Thyroid gland (tissue), 4 donors: ENCODE data around the gene STYXL1. TPM values are rescaled to one million over a fixed set of nuclear protein-coding genes. Genes with fewer than 3 reads are reported as not detected.

Source experiments
- DNase-seq, 2 donors: peaks; one replicate each; pipeline ENCODE4 v3.0.0-alpha.2; 2019
- H3K27ac ChIP-seq, 3 donors: fragments of 200-600 bp; sonication (generic); 1 replicate in 2 of 3; 2 replicates in 1 of 3; pipeline ENCODE4 v1.5.1; 2016 to 2019; ENCODE audit warnings: mild to moderate bottlenecking in 1 of 3, moderate library complexity in 1 of 3
- H3K27me3 ChIP-seq: fragments of 200-600 bp; sonication (generic); one replicate; pipeline ENCODE4 v1.5.1; 2019
- H3K36me3 ChIP-seq, 2 donors: fragments of 200-600 bp; sonication (generic); one replicate each; pipeline ENCODE4 v1.5.1; 2016 to 2019
- H3K4me1 ChIP-seq, 2 donors: fragments of 200-600 bp; sonication (generic); one replicate each; pipeline ENCODE4 v1.5.1; 2017 to 2019
- H3K4me3 ChIP-seq, 3 donors: fragments of 200-600 bp; sonication (generic); replicated peaks in 1 of 3; 1 replicate in 2 of 3; 2 replicates in 1 of 3; pipeline ENCODE4 v1.5.1; 2016; ENCODE audit warnings: mild to moderate bottlenecking in 1 of 3
- H3K9me3 ChIP-seq: fragments of 200-600 bp; sonication (generic); one replicate; pipeline ENCODE4 v1.5.1; 2017
- POLR2A ChIP-seq, 2 donors: fragments of 450-650 bp; IDR thresholded peaks; one replicate each; pipeline ENCODE4 v1.6.1; 2017; ENCODE audit warnings: antibody characterized with exemption in 2 of 2, mild to moderate bottlenecking in 2 of 2, moderate library complexity in 1 of 2
- WGBS, 2 donors: methylation state at CpG; one replicate each; pipeline ENCODE4 v1.1.5; 2017; 5-methylcytosine and 5-hydroxymethylcytosine counted together
- intact Hi-C: fragments of 100-400 bp; cut with DNase I; formaldehyde crosslinking; loops from one replicate; pipeline ENCODE4 v1.15.1; 2023
- total RNA-seq, 4 donors: library from RNA; depleted of rRNA; stranded (reverse); fragments of >200 nt; gene quantifications; one replicate each; pipeline ENCODE4 v1.2.3, GENCODE V29; 2016
- TF ChIP-seq, protein P1 (sequence below), 6 experiments: fragments of 200-600 bp in 3 of 6; fragments of 450-650 bp in 3 of 6; sonication (generic) in 3 of 6; IDR thresholded peaks; one replicate each; pipeline ENCODE4 v1.5.1; 2016 to 2019; ENCODE audit warnings: antibody characterized with exemption in 6 of 6, mild to moderate bottlenecking in 2 of 6, inconsistent platforms in 1 of 6, moderate library complexity in 1 of 6

Gene STYXL1
- total RNA-seq, 4 donors from 2014 or later, result 14.5 to 53.7 (median 29.1) TPM

DNA sequence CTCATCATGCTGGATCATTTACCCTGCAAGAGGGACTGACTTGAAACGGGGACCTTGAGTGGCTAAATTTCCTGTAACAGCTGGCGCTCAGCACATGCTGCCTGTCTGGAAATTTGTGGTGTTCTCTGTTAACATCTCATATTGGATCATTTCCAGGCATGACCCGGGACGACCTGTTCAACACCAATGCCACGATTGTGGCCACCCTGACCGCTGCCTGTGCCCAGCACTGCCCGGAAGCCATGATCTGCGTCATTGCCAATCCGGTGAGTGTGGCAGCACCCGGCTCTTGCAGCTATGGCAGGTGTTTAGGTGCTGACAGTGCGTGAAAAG is 10.0 kb upstream of the STYXL1 start:
- Histone ChIP-seq H3K4me3 (no peak overlapping the region), H3K4me1 (peaks cover 4 to 9% of the 10 kb centered on the region in 2 donors), H3K27ac (no peak overlapping the region), H3K36me3 (peaks cover 47 to 56% of the 10 kb centered on the region in 2 donors), H3K9me3 (no peaks in the 10 kb centered on the region), H3K27me3 (no peaks in the 10 kb centered on the region)
- DNase-seq, result no peak
- intact Hi-C loops, result no loop called here
- TF ChIP-seq, protein P1, sequence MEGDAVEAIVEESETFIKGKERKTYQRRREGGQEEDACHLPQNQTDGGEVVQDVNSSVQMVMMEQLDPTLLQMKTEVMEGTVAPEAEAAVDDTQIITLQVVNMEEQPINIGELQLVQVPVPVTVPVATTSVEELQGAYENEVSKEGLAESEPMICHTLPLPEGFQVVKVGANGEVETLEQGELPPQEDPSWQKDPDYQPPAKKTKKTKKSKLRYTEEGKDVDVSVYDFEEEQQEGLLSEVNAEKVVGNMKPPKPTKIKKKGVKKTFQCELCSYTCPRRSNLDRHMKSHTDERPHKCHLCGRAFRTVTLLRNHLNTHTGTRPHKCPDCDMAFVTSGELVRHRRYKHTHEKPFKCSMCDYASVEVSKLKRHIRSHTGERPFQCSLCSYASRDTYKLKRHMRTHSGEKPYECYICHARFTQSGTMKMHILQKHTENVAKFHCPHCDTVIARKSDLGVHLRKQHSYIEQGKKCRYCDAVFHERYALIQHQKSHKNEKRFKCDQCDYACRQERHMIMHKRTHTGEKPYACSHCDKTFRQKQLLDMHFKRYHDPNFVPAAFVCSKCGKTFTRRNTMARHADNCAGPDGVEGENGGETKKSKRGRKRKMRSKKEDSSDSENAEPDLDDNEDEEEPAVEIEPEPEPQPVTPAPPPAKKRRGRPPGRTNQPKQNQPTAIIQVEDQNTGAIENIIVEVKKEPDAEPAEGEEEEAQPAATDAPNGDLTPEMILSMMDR (IDR thresholded peaks at IDR 0.05), result no peak
- no peak for TF ChIP-seq POLR2A (IDR thresholded peaks at IDR 0.05)
- 91 to 95% methylated on average over 9 to 11 of the region's 11 CpGs for WGBS, 2 donors

DNA sequence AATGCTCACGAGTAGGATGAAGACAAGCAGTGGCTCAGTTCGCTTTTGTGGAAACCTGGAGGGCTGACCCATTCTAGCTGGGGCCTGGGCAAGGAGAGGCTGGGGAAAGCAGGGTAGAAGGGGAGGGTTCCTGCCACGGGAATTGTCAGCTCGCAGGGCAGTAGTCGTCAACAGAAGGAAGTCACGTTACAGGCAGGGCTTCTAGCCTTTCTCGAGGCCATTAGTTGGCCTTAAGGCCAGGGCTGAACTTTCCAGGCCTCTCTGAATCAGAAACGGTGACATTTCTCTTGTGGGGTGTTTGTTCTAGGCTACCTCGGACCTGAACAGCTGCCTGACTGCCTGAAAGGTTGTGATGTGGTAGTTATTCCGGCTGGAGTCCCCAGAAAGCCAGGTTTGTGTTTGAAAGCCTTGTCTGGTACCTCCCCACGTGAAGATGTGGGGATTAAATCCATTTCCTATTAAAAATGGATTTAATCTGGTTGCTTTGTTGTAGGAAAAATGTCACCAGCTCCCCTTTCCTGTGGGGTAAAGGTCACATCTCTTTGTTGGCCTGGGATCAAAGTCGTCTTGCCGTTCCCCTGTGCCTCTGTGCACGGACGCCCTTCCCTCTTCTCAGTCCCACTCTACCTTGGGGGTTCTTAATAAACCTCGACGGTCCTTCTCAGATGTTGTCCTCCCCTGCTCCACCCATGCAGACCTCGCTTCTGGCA is 9.5 kb upstream of the STYXL1 start:
- no peaks in the 10 kb centered on the region for H3K9me3 ChIP-seq
- no peak overlapping the region for H3K27ac ChIP-seq
- peaks cover 45 to 53% of the 10 kb centered on the region in 2 donors for H3K36me3 ChIP-seq
- H3K4me1 ChIP-seq, result peaks cover 4 to 9% of the 10 kb centered on the region in 2 donors
- no peak for TF ChIP-seq POLR2A (IDR thresholded peaks at IDR 0.05)
- TF ChIP-seq, protein P1 (IDR thresholded peaks at IDR 0.05), result no peak
- 86 to 88% methylated on average over 18 of the region's 18 CpGs for WGBS, 2 donors
- H3K4me3 ChIP-seq, result no peak overlapping the region
- intact Hi-C loops, result no loop called here
- no peaks in the 10 kb centered on the region for H3K27me3 ChIP-seq
- no peak for DNase-seq

DNA sequence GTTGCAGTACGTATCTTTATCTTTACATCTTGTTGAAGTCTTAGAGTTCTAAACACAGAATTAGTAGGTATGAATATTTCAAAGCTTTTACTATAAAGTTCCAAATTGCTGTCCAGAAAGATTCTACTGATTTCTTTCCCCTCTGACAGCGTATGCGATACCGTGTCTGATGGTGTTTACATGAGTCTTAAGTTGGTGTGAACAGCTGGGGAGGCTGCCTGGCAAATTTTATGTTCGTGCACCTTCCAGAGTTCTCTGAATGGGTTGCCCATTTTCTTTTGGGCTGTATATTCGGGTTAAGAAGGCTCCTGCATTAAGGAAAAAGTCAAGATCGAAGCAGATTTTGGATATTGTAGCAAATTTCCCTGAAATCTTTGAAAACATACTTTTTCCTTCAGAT is 8.4 kb upstream of the STYXL1 start:
- Histone ChIP-seq H3K4me3 (no peak overlapping the region), H3K9me3 (no peaks in the 10 kb centered on the region), H3K27me3 (no peaks in the 10 kb centered on the region), H3K4me1 (peaks cover 4 to 8% of the 10 kb centered on the region in 2 donors), H3K36me3 (peaks cover 35 to 46% of the 10 kb centered on the region in 2 donors), H3K27ac (no peak overlapping the region)
- no peak for TF ChIP-seq POLR2A (IDR thresholded peaks at IDR 0.05)
- TF ChIP-seq, protein P1 (IDR thresholded peaks at IDR 0.05), result no peak
- no peak for DNase-seq
- WGBS, 2 donors, result 85 to 86% methylated on average over 7 of the region's 7 CpGs
- intact Hi-C loops, result no loop called here

DNA sequence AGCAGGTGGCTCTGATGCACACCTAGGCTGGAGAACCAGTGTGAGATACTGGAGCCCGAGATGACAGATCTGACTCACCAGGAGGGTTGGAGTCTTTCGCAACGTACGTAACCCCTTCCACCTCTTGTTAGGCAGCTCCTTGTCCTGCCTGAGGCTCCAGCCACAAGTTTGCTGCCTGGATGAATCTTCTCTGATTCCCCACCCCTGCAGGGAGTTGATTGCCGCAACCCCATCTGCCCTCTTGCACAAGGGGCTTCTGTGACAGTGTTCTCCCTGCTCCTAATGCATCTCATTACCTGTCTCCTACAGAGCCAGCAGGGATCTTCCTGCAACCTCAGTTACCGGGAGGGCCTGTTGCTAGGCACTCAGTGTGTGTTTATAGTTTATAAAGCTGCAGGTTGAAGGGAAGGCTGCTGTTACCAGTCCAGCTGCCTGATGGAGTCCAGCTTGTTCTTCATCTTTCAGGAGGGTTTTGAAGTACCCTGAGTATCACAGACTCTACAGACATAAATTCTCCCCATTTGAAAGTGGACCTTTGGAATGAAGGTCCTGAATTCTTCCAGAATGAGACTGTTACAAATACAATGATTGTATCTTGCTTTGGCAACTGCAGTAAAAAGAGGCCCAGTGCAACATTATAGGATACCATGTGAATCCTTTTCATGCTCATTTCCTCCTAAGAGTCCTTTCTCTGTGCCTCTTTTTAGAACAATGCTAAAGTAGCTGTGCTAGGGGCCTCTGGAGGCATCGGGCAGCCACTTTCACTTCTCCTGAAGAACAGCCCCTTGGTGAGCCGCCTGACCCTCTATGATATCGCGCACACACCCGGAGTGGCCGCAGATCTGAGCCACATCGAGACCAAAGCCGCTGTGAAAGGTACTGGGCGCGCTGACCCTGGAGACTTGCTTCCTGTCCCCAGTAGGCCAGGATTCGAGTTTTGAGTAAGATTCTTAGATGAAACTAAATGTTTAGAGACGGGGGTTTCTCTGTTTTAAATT is 6.6 kb upstream of the STYXL1 start:
- no peak for TF ChIP-seq POLR2A (IDR thresholded peaks at IDR 0.05)
- TF ChIP-seq, protein P1 (IDR thresholded peaks at IDR 0.05), result no peak
- Histone ChIP-seq H3K4me1 (peaks cover 0 to 8% of the 10 kb centered on the region in 2 donors), H3K27me3 (no peaks in the 10 kb centered on the region), H3K9me3 (no peaks in the 10 kb centered on the region), H3K27ac (no peak overlapping the region), H3K36me3 (peaks cover 20 to 30% of the 10 kb centered on the region in 2 donors), H3K4me3 (no peak overlapping the region)
- intact Hi-C loops, result no loop called here
- no peak for DNase-seq
- 83 to 87% methylated on average over 18 of the region's 18 CpGs for WGBS, 2 donors
